K562 (cell line): ENCODE results near the gene RBFOX1. TPM values are rescaled to one million over a fixed set of nuclear protein-coding genes. Genes with fewer than 3 reads are reported as not detected.

ENCODE experiments used
- ATAC-seq: fragments of 200-7000 bp; cut with Tn5 transposase; 3 replicates; pipeline ENCODE4 v1.9.1; 2020; ENCODE audit warnings: moderate library complexity
- BruUV-seq: library from RNA; stranded (reverse); fragments of 400-500 nt; replicated peaks from 2 replicates; lab custom pipeline; 2021; lab: Mats Ljungman, UMichigan
- CTCF ChIA-PET: fragments of 300-600 bp; formaldehyde crosslinking; extraction: SDS; loops from one replicate; lab custom pipeline; 2021; ENCODE audit warnings: low intra/inter-chr PET ratio; lab: Yijun Ruan, JAX
- POLR2A ChIA-PET: fragments of 300-600, 350-650 bp; sonication (Branson Sonifier 250); formaldehyde crosslinking; extraction: SDS; loops from one replicate; lab custom pipeline; 2021; ENCODE audit warnings: antibody characterized with exemption, inconsistent platforms; lab: Yijun Ruan, JAX
- DNase-seq, 4 experiments: peaks; one replicate each; pipeline versions ENCODE4 v3.0.0 to v3.0.0-alpha.2; 2011 to 2018; ENCODE audit warnings: low spot score in 3 of 4, mixed read lengths in 3 of 4; ENCODE audit errors: extremely low read depth in 1 of 4
- FAIRE-seq: peaks from 2 replicates; lab custom pipeline; 2011; peaks lifted over from hg19 to GRCh38; lab: Jason Lieb, UNC
- H2AFZ ChIP-seq: 2 replicates; pipeline ENCODE4 v1.6.0; 2011; ENCODE audit warnings: low read depth, low read length, control low read depth, inconsistent platforms
- H3K27ac ChIP-seq: fragments of 200-600 bp; 3 replicates; pipeline ENCODE4 v1.8.0; 2011; ENCODE audit warnings: low read depth, mild to moderate bottlenecking, control low read depth, inconsistent platforms, low read length, moderate library complexity, mixed read lengths; ENCODE audit errors: extremely low read depth
- H3K27me3 ChIP-seq, 2 experiments: fragments of 300-600 bp in 1 of 2; 2 replicates in 1 of 2; 3 replicates in 1 of 2; pipeline versions ENCODE4 v1.6.0 to v1.8.0; 2011; ENCODE audit warnings: inconsistent platforms in 2 of 2, low read length in 2 of 2, mild to moderate bottlenecking in 1 of 2, mixed read lengths in 1 of 2, moderate library complexity in 1 of 2; ENCODE audit not compliant: control insufficient read depth in 2 of 2, insufficient read depth in 2 of 2
- H3K36me3 ChIP-seq: fragments of 300-600 bp; 3 replicates; pipeline ENCODE4 v1.8.0; 2011; ENCODE audit warnings: mild to moderate bottlenecking, low read length, inconsistent platforms; ENCODE audit not compliant: control insufficient read depth, insufficient read depth
- H3K4me1 ChIP-seq, 2 experiments: fragments of 200-600 bp in 1 of 2; replicated peaks in 1 of 2; 2 replicates in 1 of 2; 3 replicates in 1 of 2; pipeline versions ENCODE4 v1.5.1 to v1.8.0; 2011; ENCODE audit warnings: inconsistent platforms in 2 of 2, low read length in 2 of 2, mild to moderate bottlenecking in 1 of 2, mixed read lengths in 1 of 2, moderate library complexity in 1 of 2; ENCODE audit not compliant: control insufficient read depth in 2 of 2, insufficient read depth in 2 of 2
- H3K4me2 ChIP-seq: 2 replicates; pipeline ENCODE4 v1.6.1; 2011; ENCODE audit warnings: low read length, control low read depth, inconsistent platforms, mixed read lengths; ENCODE audit not compliant: insufficient read depth
- H3K4me3 ChIP-seq: fragments of 200-600 bp; sonication (generic), shearing (Covaris generic); 2 replicates; pipeline ENCODE4 v1.5.1; 2016; ENCODE audit warnings: control low read depth, inconsistent platforms
- H3K79me2 ChIP-seq: fragments of 200-600 bp; 3 replicates; pipeline ENCODE4 v1.8.0; 2011; ENCODE audit warnings: low read length, inconsistent platforms; ENCODE audit not compliant: control insufficient read depth, insufficient read depth
- H3K9ac ChIP-seq, 2 experiments: 2 replicates each; pipeline versions ENCODE4 v1.6.0 to v1.6.1; 2011; ENCODE audit warnings: low read depth in 2 of 2, low read length in 2 of 2, control low read depth in 1 of 2, inconsistent platforms in 1 of 2, mild to moderate bottlenecking in 1 of 2, mixed read lengths in 1 of 2; ENCODE audit not compliant: insufficient read depth in 1 of 2
- H3K9me1 ChIP-seq: one replicate; pipeline ENCODE4 v1.6.0; 2011; ENCODE audit warnings: inconsistent platforms, mild to moderate bottlenecking, low read length, moderate library complexity; ENCODE audit not compliant: control insufficient read depth, insufficient read depth
- H3K9me3 ChIP-seq: replicated peaks from 2 replicates; pipeline ENCODE4 v1.5.1; 2011; ENCODE audit warnings: low read depth, low read length, inconsistent platforms; ENCODE audit not compliant: control insufficient read depth, insufficient read depth
- H4K20me1 ChIP-seq: replicated peaks from 2 replicates; pipeline ENCODE4 v1.6.1; 2011; ENCODE audit warnings: low read length, inconsistent platforms, mixed read lengths; ENCODE audit not compliant: control insufficient read depth, insufficient read depth
- CC2D1A ChIP-seq: fragments of 450-650 bp; IDR thresholded peaks from 2 replicates; pipeline ENCODE4 v1.6.1; 2017; ENCODE audit warnings: mild to moderate bottlenecking
- NFIX ChIP-seq: fragments of 250-450 bp; sonication (Bioruptor Pico); IDR thresholded peaks from 2 replicates; pipeline ENCODE4 v1.4.0; 2020; ENCODE audit warnings: low read depth, mild to moderate bottlenecking, moderate library complexity
- PTTG1 ChIP-seq: fragments of 450-650 bp; IDR thresholded peaks from 2 replicates; pipeline ENCODE4 v1.6.1; 2016; ENCODE audit warnings: low read depth, mild to moderate bottlenecking, missing genetic modification characterization, missing compliant biosample characterization
- TRIM24 ChIP-seq, 2 experiments: fragments of 450-650 bp; IDR thresholded peaks; 2 replicates each; pipeline ENCODE4 v1.6.1; 2016
- TRIM25 ChIP-seq: fragments of 450-650 bp; IDR thresholded peaks from 2 replicates; pipeline ENCODE4 v1.7.0; 2016; ENCODE audit warnings: borderline replicate concordance
- YY1 ChIP-seq, 3 experiments: IDR thresholded peaks; 2 replicates each; pipeline ENCODE4 v1.6.1; 2011; ENCODE audit warnings: low read length in 2 of 3, mild to moderate bottlenecking in 2 of 3, moderate library complexity in 2 of 3, borderline replicate concordance in 1 of 3, control low read depth in 1 of 3, low read depth in 1 of 3; ENCODE audit not compliant: insufficient read depth in 3 of 3, insufficient replicate concordance in 2 of 3, control insufficient read depth in 1 of 3, insufficient read length in 1 of 3; ENCODE audit errors: extremely low read depth in 1 of 3
- ZNF280A ChIP-seq: fragments of 450-650 bp; IDR thresholded peaks from 2 replicates; pipeline ENCODE4 v1.6.1; 2018; ENCODE audit warnings: mild to moderate bottlenecking, low read depth; ENCODE audit not compliant: partially characterized antibody
- WGBS: fragments of 100-300 bp; shearing (Covaris generic); methylation state at CpG from one replicate; pipeline ENCODE4 v1.1.6; 2016; ENCODE audit warnings: low coverage, mixed read lengths; ENCODE audit not compliant: insufficient coverage; ENCODE audit errors: missing lambda C conversion rate; 5-methylcytosine and 5-hydroxymethylcytosine counted together
- in situ Hi-C: fragments of 300-500 bp; cut with MboI; formaldehyde crosslinking; loops from 4 replicates; pipeline ENCODE4 v1.15.0; 2018; ENCODE audit warnings: inconsistent platforms, mixed read lengths
- intact Hi-C: fragments of 100-400 bp; cut with micrococcal nuclease; formaldehyde crosslinking; loops from 2 replicates; pipeline ENCODE4 v1.14.2; 2022
- polyA plus RNA-seq, 8 experiments: library from polyadenylated mRNA; depleted of rRNA in 4 of 8; stranded (reverse) in 5 of 8; unstranded in 3 of 8; fragments of >200 nt; fragmentation: Nextera tagmentation in 2 of 8; fragmentation: Illumina TruSeq in 1 of 8; extraction: Ambion mirVana in 2 of 8; extraction: Trizol in 1 of 8; gene quantifications; 2 replicates each; pipeline versions ENCODE4 v1.2.1 to v1.2.3, GENCODE V29; 2011 to 2014; ENCODE audit warnings: inconsistent platforms in 1 of 8, missing spikeins in 1 of 8
- total RNA-seq, 7 experiments: library from RNA; depleted of rRNA in 6 of 7; stranded (reverse); fragments of >200 nt in 6 of 7; fragmentation: Illumina TruSeq in 2 of 7; extraction: Trizol in 2 of 7; gene quantifications; 2 replicates each; pipeline versions ENCODE4 v1.2.1 to v1.2.3, GENCODE V29; 2011 to 2021; ENCODE audit warnings: low replicate concordance in 1 of 7

The RBFOX1 gene
- total and polyA plus RNA-seq, 9 of the 15 experiments (the other 6 are each of a cell fraction or from before 2014, with no cell fraction given) = 0.03 TPM; not detected in 8

GRCh38 chr16:7342598-7342997 is 10.0 kb downstream of the RBFOX1 start:
- ATAC-seq (no peak), DNase-seq (no peak), FAIRE-seq (no peak)
- Histone ChIP-seq H3K9me1 (no peaks in the 10 kb centered on the region), H3K9ac (no peak overlapping the region), H3K9me3 (no peaks in the 10 kb centered on the region), H3K4me3 (no peak overlapping the region), H2AFZ (no peak overlapping the region), H3K4me1 (no peaks in the 10 kb centered on the region), H3K27ac (no peak overlapping the region), H3K27me3 (peaks cover 3 to 5% of the 10 kb centered on the region in 2 experiments; a peak in 2 of 5 replicates), H3K4me2 (no peak overlapping the region), H3K36me3 (no peaks in the 10 kb centered on the region), H4K20me1 (no peaks in the 10 kb centered on the region), H3K79me2 (no peaks in the 10 kb centered on the region)
- WGBS = 0% methylated on average over 4 of the region's 4 CpGs
- intact Hi-C loops = no loop called here
- no TSS peak for BruUV-seq
- ChIA-PET CTCF (no interaction called here), POLR2A (no interaction called here)
- in situ Hi-C loops = no loop called here
- TF ChIP-seq TRIM25 (no peak), NFIX (CRISPR knock-in tag) (no peak), ZNF280A (no peak), CC2D1A (no peak), YY1 (IDR thresholded peaks at IDR 0.05; ENCODE audit: borderline replicate concordance in 1 of 3, control insufficient read depth in 1 of 3, extremely low read depth in 1 of 3, insufficient read depth in 3 of 3, insufficient read length in 1 of 3, insufficient replicate concordance in 2 of 3, low read depth in 1 of 3, low read length in 2 of 3) (no peak), TRIM24 (IDR thresholded peaks at IDR 0.05) (no peak), PTTG1 (tag) (no peak)
